KMS-11 (cell line): Measurements from ENCODE around the gene GRIK1.

Experiments used
- H2AFZ ChIP-seq: fragments of 200-600 bp; sonication (generic); 2 replicates; pipeline ENCODE4 v1.6.1; 2016; ENCODE audit warnings: antibody characterized with exemption, mixed run types, low read depth
- H3K27ac ChIP-seq: fragments of 200-600 bp; sonication (generic); 2 replicates; pipeline ENCODE4 v1.6.1; 2016; ENCODE audit warnings: mild to moderate bottlenecking, mixed run types
- H3K27me3 ChIP-seq: fragments of 200-600 bp; sonication (generic); 2 replicates; pipeline ENCODE4 v1.6.1; 2017; ENCODE audit warnings: mild to moderate bottlenecking, low read depth, mixed run types, moderate library complexity; ENCODE audit not compliant: insufficient read depth
- H3K36me3 ChIP-seq: fragments of 200-600 bp; sonication (generic); 2 replicates; pipeline ENCODE4 v1.6.1; 2017; ENCODE audit warnings: mild to moderate bottlenecking, mixed run types; ENCODE audit not compliant: insufficient read depth
- H3K4me1 ChIP-seq: fragments of 200-600 bp; sonication (generic); 2 replicates; pipeline ENCODE4 v1.6.1; 2016; ENCODE audit warnings: mild to moderate bottlenecking, low read depth, mixed run types; ENCODE audit not compliant: poor library complexity, severe bottlenecking
- H3K4me2 ChIP-seq: fragments of 200-600 bp; sonication (generic); 2 replicates; pipeline ENCODE4 v1.7.0; 2016; ENCODE audit warnings: mild to moderate bottlenecking, mixed run types
- H3K4me3 ChIP-seq: fragments of 200-600 bp; sonication (generic); IDR thresholded peaks from 2 replicates; pipeline ENCODE4 v1.6.1; 2017; ENCODE audit warnings: low read depth, low read length, mixed read lengths; ENCODE audit not compliant: insufficient read depth
- H3K79me2 ChIP-seq: fragments of 200-600 bp; sonication (generic); 2 replicates; pipeline ENCODE4 v1.6.1; 2016; ENCODE audit warnings: low read depth, mixed run types; ENCODE audit not compliant: insufficient read depth
- H3K9ac ChIP-seq: fragments of 200-600 bp; sonication (generic); 2 replicates; pipeline ENCODE4 v1.6.1; 2016; ENCODE audit warnings: mild to moderate bottlenecking, mixed run types
- H4K20me1 ChIP-seq: fragments of 200-600 bp; sonication (generic); 2 replicates; pipeline ENCODE4 v1.6.1; 2016; ENCODE audit warnings: mild to moderate bottlenecking, mixed run types; ENCODE audit not compliant: insufficient read depth
- CTCF ChIP-seq: fragments of 200-600 bp; sonication (generic); conservative IDR thresholded peaks from 2 replicates; pipeline ENCODE4 v1.6.1; 2017; ENCODE audit warnings: low read depth, mild to moderate bottlenecking, antibody characterized with exemption, low read length, moderate library complexity, mixed read lengths

Gene GRIK1

GRCh38 chr21:29939924-29940275 lies at the start of gene GRIK1:
Gene GRIK1 (minus strand): TSS chr21:29939996.
- no peaks in the 10 kb centered on the region for H4K20me1 ChIP-seq
- H2AFZ ChIP-seq: no peak within 1 kb of the TSS
- TF ChIP-seq CTCF: no peak
- no peaks in the 10 kb centered on the region for H3K36me3 ChIP-seq
- H3K4me2 ChIP-seq: no peak within 1 kb of the TSS
- H3K27me3 ChIP-seq: no peaks in the 10 kb centered on the region
- H3K4me3 ChIP-seq: no peak within 1 kb of the TSS
- no peaks in the 10 kb centered on the region for H3K4me1 ChIP-seq
- no peak within 1 kb of the TSS for H3K27ac ChIP-seq
- H3K79me2 ChIP-seq: no peaks in the 10 kb centered on the region
- H3K9ac ChIP-seq: no peak within 1 kb of the TSS

- Histone ChIP-seq H3K4me2 (no peak overlapping the region), H3K36me3 (no peaks in the 10 kb centered on the region), H3K4me3 (no peak overlapping the region), H4K20me1 (no peaks in the 10 kb centered on the region), H3K9ac (no peak overlapping the region), H3K27me3 (no peaks in the 10 kb centered on the region), H2AFZ (no peak overlapping the region), H3K79me2 (no peaks in the 10 kb centered on the region), H3K4me1 (no peaks in the 10 kb centered on the region), H3K27ac (no peak overlapping the region)
- TF ChIP-seq CTCF: no peak
Measured at GRCh38 chr21:29987762-29988161, 48.0 kb upstream of the GRIK1 start.

- TF ChIP-seq CTCF: no peak
- Histone ChIP-seq H3K79me2 (no peaks in the 10 kb centered on the region), H2AFZ (no peak overlapping the region), H3K27me3 (no peaks in the 10 kb centered on the region), H3K27ac (no peak overlapping the region), H3K9ac (no peak overlapping the region), H3K36me3 (no peaks in the 10 kb centered on the region), H3K4me2 (no peak overlapping the region), H3K4me3 (no peak overlapping the region), H4K20me1 (no peaks in the 10 kb centered on the region), H3K4me1 (no peaks in the 10 kb centered on the region)
Measured at GRCh38 chr21:29985866-29986265, 46.1 kb upstream of the GRIK1 start.

- Histone ChIP-seq H3K27me3 (no peaks in the 10 kb centered on the region), H3K36me3 (no peaks in the 10 kb centered on the region), H3K9ac (no peak overlapping the region), H3K4me3 (no peak overlapping the region), H3K79me2 (no peaks in the 10 kb centered on the region), H3K27ac (no peak overlapping the region), H2AFZ (no peak overlapping the region), H3K4me1 (no peaks in the 10 kb centered on the region), H4K20me1 (no peaks in the 10 kb centered on the region), H3K4me2 (no peak overlapping the region)
- TF ChIP-seq CTCF: no peak
Measured at GRCh38 chr21:29979043-29979442, 39.2 kb upstream of the GRIK1 start.

GRCh38 chr21:29975776-29976175 lies 36.0 kb upstream of the GRIK1 start:
- H2AFZ ChIP-seq: no peak overlapping the region
- H4K20me1 ChIP-seq: no peaks in the 10 kb centered on the region
- H3K4me1 ChIP-seq: no peaks in the 10 kb centered on the region
- H3K9ac ChIP-seq: no peak overlapping the region
- H3K36me3 ChIP-seq: no peaks in the 10 kb centered on the region
- no peak overlapping the region for H3K4me2 ChIP-seq
- H3K4me3 ChIP-seq: no peak overlapping the region
- TF ChIP-seq CTCF: no peak
- no peaks in the 10 kb centered on the region for H3K27me3 ChIP-seq
- no peak overlapping the region for H3K27ac ChIP-seq
- H3K79me2 ChIP-seq: no peaks in the 10 kb centered on the region
